GM10847 (cell line): ENCODE results near the gene CRISPLD2.

Source experiments
- POLR2A ChIP-seq: IDR thresholded peaks from 2 replicates; pipeline ENCODE4 v1.6.1; 2011; ENCODE audit not compliant: insufficient read length; ENCODE audit errors: extremely low read depth

Gene CRISPLD2

GRCh38 chr16:84816023-84816422, 3.8 kb upstream of the CRISPLD2 start:
- no peak for TF ChIP-seq POLR2A

GRCh38 chr16:84816485-84816884, 3.3 kb upstream of the CRISPLD2 start:
- TF ChIP-seq POLR2A, result no peak

- TF ChIP-seq POLR2A, result no peak
Measured at GRCh38 chr16:84817206-84817605, 2.6 kb upstream of the CRISPLD2 start.

GRCh38 chr16:84817613-84818012, 2.2 kb upstream of the CRISPLD2 start:
- TF ChIP-seq POLR2A, result no peak

GRCh38 chr16:84818133-84818532, 1.7 kb upstream of the CRISPLD2 start:
- no peak for TF ChIP-seq POLR2A

GRCh38 chr16:84818989-84819643, 669 bp upstream of the CRISPLD2 start:
- TF ChIP-seq POLR2A, result no peak

GRCh38 chr16:84820305-84820684, 510 bp downstream of the CRISPLD2 start:
- TF ChIP-seq POLR2A, result no peak

- no peak for TF ChIP-seq POLR2A
Measured at GRCh38 chr16:84820771-84821170, 986 bp downstream of the CRISPLD2 start.

- TF ChIP-seq POLR2A, result no peak
Measured at GRCh38 chr16:84821179-84821578, 1.4 kb downstream of the CRISPLD2 start.

GRCh38 chr16:84821728-84822689, 2.2 kb downstream of the CRISPLD2 start:
- no peak for TF ChIP-seq POLR2A

- no peak for TF ChIP-seq POLR2A
Measured at GRCh38 chr16:84822990-84823389, 3.2 kb downstream of the CRISPLD2 start.

- no peak for TF ChIP-seq POLR2A
Measured at GRCh38 chr16:84823484-84823883, 3.7 kb downstream of the CRISPLD2 start.

GRCh38 chr16:84823926-84824325, 4.1 kb downstream of the CRISPLD2 start:
- no peak for TF ChIP-seq POLR2A

GRCh38 chr16:84825896-84826557, 6.2 kb downstream of the CRISPLD2 start:
- no peak for TF ChIP-seq POLR2A

- TF ChIP-seq POLR2A, result no peak
Measured at GRCh38 chr16:84826558-84826941, 6.8 kb downstream of the CRISPLD2 start.

- TF ChIP-seq POLR2A, result no peak
Measured at GRCh38 chr16:84827131-84827574, 7.4 kb downstream of the CRISPLD2 start.
